ENCODE measurements around the gene WAC. TPM values are rescaled to one million over a fixed set of nuclear protein-coding genes. Genes with fewer than 3 reads are reported as not detected.

Gene WAC
- total RNA-seq, 2 experiments from 2014 or later, result 111 to 121 TPM

DNA sequence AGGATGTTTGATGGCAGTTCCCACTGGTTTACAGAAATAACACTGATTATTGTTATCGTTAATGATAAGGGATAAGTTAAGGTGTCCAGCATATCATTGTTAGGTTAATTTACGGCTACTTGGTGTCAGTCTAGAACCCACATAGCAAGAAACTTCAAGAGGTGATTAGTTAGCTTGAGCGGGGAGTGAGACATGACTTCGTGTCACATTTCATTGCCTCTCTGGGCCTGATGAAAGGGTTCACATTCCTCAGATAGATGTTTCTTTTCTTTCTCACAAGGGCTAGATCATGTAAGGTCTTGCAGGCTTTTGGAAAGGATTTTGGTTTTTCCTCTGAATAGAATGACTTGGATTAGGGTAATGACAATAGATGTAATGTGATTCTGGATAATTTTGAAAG is 26.7 kb downstream of the WAC start:
- Histone ChIP-seq H3K27ac (ENCODE audit: low read depth, low read length, poor library complexity, severe bottlenecking) (no peak overlapping the region), H3K4me2 (ENCODE audit: low read length) (no peak overlapping the region), H3K4me1 (ENCODE audit: insufficient read depth, low read length, poor library complexity, severe bottlenecking) (peaks cover 5% of the 10 kb centered on the region), H4K20me1 (ENCODE audit: insufficient read depth, low read length) (peaks cover 63% of the 10 kb centered on the region), H2AFZ (ENCODE audit: low read length) (no peak overlapping the region), H3K9me3 (ENCODE audit: low read length) (no peaks in the 10 kb centered on the region), H3K79me2 (ENCODE audit: insufficient read depth, low read depth, low read length) (peaks cover 100% of the 10 kb centered on the region), H3K36me3 (ENCODE audit: insufficient read depth, low read length) (peaks cover 99% of the 10 kb centered on the region), H3K9me2 (ENCODE audit: insufficient read depth, low read length) (no peaks in the 10 kb centered on the region), H3K4me3 (ENCODE audit: low read depth, low read length, poor library complexity, severe bottlenecking) (no peak overlapping the region)
- no peak for DNase-seq (ENCODE audit: low spot score)
- intact Hi-C loops (cut with micrococcal nuclease; ENCODE audit: unreplicated experiment), result no loop called here
- ChIA-PET POLR2A (interaction anchor here (1.0 kb wide), 1 partner anchor 8 kb away, joined by 4 read pairs; no protein-coding TSS in a partner anchor), CTCF (ENCODE audit: unreplicated experiment) (interaction anchor here (0.6 to 0.7 kb wide), 2 partner anchors 10 to 25 kb away, joined by 3 to 4 read pairs; no protein-coding TSS in a partner anchor)
- no peak for TF ChIP-seq EZH2phosphoT487 (IDR thresholded peaks at IDR 0.05; ENCODE audit: borderline replicate concordance, low read depth, low read length)
- no peak for TF ChIP-seq CTCF (conservative IDR thresholded peaks at IDR 0.05; ENCODE audit: low read length)
- no TSS peak for BruUV-seq (replicated peaks)

GRCh38 chr10:28560617-28561016 is 27.7 kb downstream of the WAC start:
- no peaks in the 10 kb centered on the region for H3K9me3 ChIP-seq (ENCODE audit: low read length)
- H3K4me1 ChIP-seq (ENCODE audit: insufficient read depth, low read length, poor library complexity, severe bottlenecking), result peaks cover 4% of the 10 kb centered on the region
- H3K36me3 ChIP-seq (ENCODE audit: insufficient read depth, low read length), result peaks cover 98% of the 10 kb centered on the region
- intact Hi-C loops (cut with micrococcal nuclease; ENCODE audit: unreplicated experiment), result no loop called here
- no peak overlapping the region for H3K4me2 ChIP-seq (ENCODE audit: low read length)
- POLR2A ChIA-PET, result interaction anchor here (0.7 kb wide), 1 partner anchor 9 kb away, joined by 3 read pairs; no protein-coding TSS in a partner anchor
- H2AFZ ChIP-seq (ENCODE audit: low read length), result no peak overlapping the region
- CTCF ChIA-PET (ENCODE audit: unreplicated experiment), result no interaction called here
- BruUV-seq (replicated peaks), result no TSS peak
- TF ChIP-seq CTCF (conservative IDR thresholded peaks at IDR 0.05; ENCODE audit: low read length) (no peak), EZH2phosphoT487 (IDR thresholded peaks at IDR 0.05; ENCODE audit: borderline replicate concordance, low read depth, low read length) (no peak)
- no peaks in the 10 kb centered on the region for H3K9me2 ChIP-seq (ENCODE audit: insufficient read depth, low read length)
- H3K27ac ChIP-seq (ENCODE audit: low read depth, low read length, poor library complexity, severe bottlenecking), result no peak overlapping the region
- peaks cover 100% of the 10 kb centered on the region for H3K79me2 ChIP-seq (ENCODE audit: insufficient read depth, low read depth, low read length)
- no peak for DNase-seq (ENCODE audit: low spot score)
- peaks cover 58% of the 10 kb centered on the region for H4K20me1 ChIP-seq (ENCODE audit: insufficient read depth, low read length)
- no peak overlapping the region for H3K4me3 ChIP-seq (ENCODE audit: low read depth, low read length, poor library complexity, severe bottlenecking)

DNA sequence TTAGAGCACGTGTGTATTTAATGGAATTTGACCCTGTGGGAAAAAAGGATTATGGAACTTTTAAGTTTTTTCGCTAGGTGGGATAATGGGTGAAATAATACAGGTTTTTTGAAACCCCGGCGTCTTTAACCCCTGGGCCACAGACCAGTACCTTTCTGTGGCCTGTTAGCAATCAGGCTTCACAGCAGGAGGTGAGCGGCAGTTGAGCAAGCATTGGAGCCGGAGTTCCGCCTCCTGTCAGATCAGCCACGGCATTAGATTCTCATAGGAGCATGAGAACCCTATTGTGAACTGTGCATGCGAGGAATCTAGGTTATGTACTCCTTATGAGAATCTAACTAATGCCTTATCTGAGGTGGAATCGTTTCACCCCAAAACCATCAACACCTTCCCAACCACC is 28.6 kb downstream of the WAC start:
- Histone ChIP-seq H3K36me3 (ENCODE audit: insufficient read depth, low read length) (peaks cover 98% of the 10 kb centered on the region), H3K9me2 (ENCODE audit: insufficient read depth, low read length) (no peaks in the 10 kb centered on the region), H4K20me1 (ENCODE audit: insufficient read depth, low read length) (peaks cover 61% of the 10 kb centered on the region), H3K9me3 (ENCODE audit: low read length) (no peaks in the 10 kb centered on the region), H3K79me2 (ENCODE audit: insufficient read depth, low read depth, low read length) (peaks cover 100% of the 10 kb centered on the region), H3K27ac (ENCODE audit: low read depth, low read length, poor library complexity, severe bottlenecking) (no peak overlapping the region), H3K4me1 (ENCODE audit: insufficient read depth, low read length, poor library complexity, severe bottlenecking) (peaks cover 9% of the 10 kb centered on the region), H2AFZ (ENCODE audit: low read length) (no peak overlapping the region), H3K4me3 (ENCODE audit: low read depth, low read length, poor library complexity, severe bottlenecking) (no peak overlapping the region), H3K4me2 (ENCODE audit: low read length) (no peak overlapping the region)
- intact Hi-C loops (cut with micrococcal nuclease; ENCODE audit: unreplicated experiment), result no loop called here
- TF ChIP-seq EZH2phosphoT487 (IDR thresholded peaks at IDR 0.05; ENCODE audit: borderline replicate concordance, low read depth, low read length) (no peak), CTCF (conservative IDR thresholded peaks at IDR 0.05; ENCODE audit: low read length) (no peak)
- CTCF ChIA-PET (ENCODE audit: unreplicated experiment), result no interaction called here
- no peak for DNase-seq (ENCODE audit: low spot score)
- no TSS peak for BruUV-seq (replicated peaks)
- POLR2A ChIA-PET, result interaction anchor here (0.5 to 0.7 kb wide), 2 partner anchors 10 to 29 kb away, joined by 3 read pairs; no protein-coding TSS in a partner anchor
